HCT116 (cell line): ENCODE data around the gene PDE4D. TPM values are rescaled to one million over a fixed set of nuclear protein-coding genes. Genes with fewer than 3 reads are reported as not detected.

ENCODE experiments used
- ATAC-seq: fragments of 200-7000 bp; cut with Tn5 transposase; 2 replicates; pipeline ENCODE4 v1.9.1; 2020; ENCODE audit warnings: mild to moderate bottlenecking, moderate library complexity
- BruUV-seq: library from RNA; stranded (reverse); fragments of 400-500 nt; replicated peaks from 2 replicates; lab custom pipeline; 2021; lab: Mats Ljungman, UMichigan
- CTCF ChIA-PET: fragments of 300-600 bp; sonication (Branson Sonifier 250); formaldehyde crosslinking; loops from one replicate; lab custom pipeline; 2021; ENCODE audit warnings: antibody characterized with exemption; lab: Charles Lee
- POLR2A ChIA-PET: fragments of 300-600, 350-600 bp; sonication (Branson Sonifier 250); formaldehyde crosslinking; loops from one replicate; lab custom pipeline; 2021; ENCODE audit warnings: antibody characterized with exemption; lab: Charles Lee
- RAD21 ChIA-PET, 2 experiments: fragments of 300-600 bp; sonication (Branson Sonifier 250); formaldehyde crosslinking; loops; one replicate each; lab custom pipeline; 2023; ENCODE audit warnings: low total read pairs in 2 of 2; ENCODE audit not compliant: uncharacterized antibody in 2 of 2, unreplicated experiment in 2 of 2, low non-redundant PET in 1 of 2; lab: Charles Lee
- DNase-seq: peaks from one replicate; pipeline ENCODE4 v3.0.0-alpha.2; 2010; ENCODE audit warnings: low read depth, low spot score
- H2AFZ ChIP-seq: fragments of 200-600 bp; shearing (Covaris generic), sonication (generic); 2 replicates; pipeline ENCODE4 v1.6.1; 2017; ENCODE audit warnings: low read depth, mixed run types, mixed read lengths, antibody characterized with exemption, low read length; ENCODE audit not compliant: poor library complexity, severe bottlenecking
- H3K27ac ChIP-seq: 2 replicates; pipeline ENCODE4 v1.5.1; 2012; ENCODE audit warnings: low read depth, low read length
- H3K27me3 ChIP-seq: fragments of 200-600 bp; sonication (generic); 2 replicates; pipeline ENCODE4 v1.6.1; 2016; ENCODE audit warnings: mixed run types, low read length, mixed read lengths; ENCODE audit not compliant: insufficient read depth
- H3K36me3 ChIP-seq, 2 experiments: fragments of 200-500 bp in 1 of 2; fragments of 200-600 bp in 1 of 2; sonication (Bioruptor generic) in 1 of 2; sonication (generic) in 1 of 2; 2 replicates each; pipeline versions ENCODE4 v1.5.1 to v1.6.1; 2014 to 2016; ENCODE audit warnings: low read length in 2 of 2, inconsistent platforms in 1 of 2, mixed read lengths in 1 of 2, mixed run types in 1 of 2; ENCODE audit not compliant: insufficient read depth in 2 of 2, control insufficient read depth in 1 of 2
- H3K4me1 ChIP-seq, 2 experiments: fragments of 200-600 bp in 1 of 2; sonication (generic) in 1 of 2; 2 replicates each; pipeline versions ENCODE4 v1.5.1 to v1.6.1; 2012 to 2017; ENCODE audit warnings: low read length in 2 of 2, inconsistent platforms in 1 of 2, mild to moderate bottlenecking in 1 of 2, mixed read lengths in 1 of 2, mixed run types in 1 of 2, moderate library complexity in 1 of 2; ENCODE audit not compliant: insufficient read depth in 2 of 2, control insufficient read depth in 1 of 2
- H3K4me2 ChIP-seq: fragments of 200-600 bp; sonication (generic); 2 replicates; pipeline ENCODE4 v1.6.1; 2017; ENCODE audit warnings: mixed run types, low read length, mixed read lengths
- H3K4me3 ChIP-seq, 2 experiments: fragments of 200-600 bp in 1 of 2; sonication (generic) in 1 of 2; replicated peaks in 1 of 2; 2 replicates each; pipeline ENCODE4 v1.5.1; 2011 to 2016; ENCODE audit warnings: low read length in 2 of 2, control low read depth in 1 of 2, low read depth in 1 of 2, mild to moderate bottlenecking in 1 of 2, mixed read lengths in 1 of 2, mixed run types in 1 of 2
- H3K79me2 ChIP-seq: fragments of 200-600 bp; sonication (generic); 2 replicates; pipeline ENCODE4 v1.6.1; 2017; ENCODE audit warnings: mild to moderate bottlenecking, mixed run types, low read length, moderate library complexity, mixed read lengths; ENCODE audit not compliant: insufficient read depth
- H3K9ac ChIP-seq: fragments of 200-600 bp; sonication (generic); 2 replicates; pipeline ENCODE4 v1.6.1; 2016; ENCODE audit warnings: low read length, mixed read lengths
- H3K9me2 ChIP-seq: fragments of 200-600 bp; sonication (generic), shearing (Covaris generic); 2 replicates; pipeline ENCODE4 v1.6.1; 2017; ENCODE audit warnings: mixed run types, mild to moderate bottlenecking, moderate library complexity; ENCODE audit not compliant: insufficient read depth
- H3K9me3 ChIP-seq, 2 experiments: fragments of 200-500 bp in 1 of 2; fragments of 200-600 bp in 1 of 2; sonication (Bioruptor generic) in 1 of 2; sonication (generic) in 1 of 2; 2 replicates each; pipeline ENCODE4 v1.6.1; 2014 to 2017; ENCODE audit warnings: low read length in 2 of 2, mixed read lengths in 2 of 2, inconsistent platforms in 1 of 2, low read depth in 1 of 2, mild to moderate bottlenecking in 1 of 2, mixed run types in 1 of 2, moderate library complexity in 1 of 2; ENCODE audit not compliant: control insufficient read depth in 1 of 2, insufficient read depth in 1 of 2
- H4K20me1 ChIP-seq: fragments of 200-600 bp; sonication (generic), shearing (Covaris generic); 2 replicates; pipeline ENCODE4 v1.6.1; 2017; ENCODE audit warnings: mixed run types, mild to moderate bottlenecking, moderate library complexity; ENCODE audit not compliant: insufficient read depth
- CBX3 ChIP-seq: IDR thresholded peaks from 2 replicates; pipeline ENCODE4 v1.6.1; 2012; ENCODE audit warnings: low read depth
- CEBPB ChIP-seq: IDR thresholded peaks from 2 replicates; pipeline ENCODE4 v1.6.1; 2012; ENCODE audit warnings: low read depth
- ELF1 ChIP-seq: IDR thresholded peaks from 2 replicates; pipeline ENCODE4 v1.6.1; 2012; ENCODE audit warnings: low read depth, borderline replicate concordance
- FOSL1 ChIP-seq: IDR thresholded peaks from 2 replicates; pipeline ENCODE4 v1.6.1; 2012; ENCODE audit warnings: low read depth
- JUND ChIP-seq: IDR thresholded peaks from 2 replicates; pipeline ENCODE4 v1.6.1; 2012
- MAX ChIP-seq: IDR thresholded peaks from 2 replicates; pipeline ENCODE4 v1.6.1; 2012
- REST ChIP-seq: IDR thresholded peaks from 2 replicates; pipeline ENCODE4 v1.6.1; 2012; ENCODE audit warnings: low read depth
- SIN3A ChIP-seq: IDR thresholded peaks from 2 replicates; pipeline ENCODE4 v1.6.1; 2012; ENCODE audit warnings: low read depth
- SRF ChIP-seq: IDR thresholded peaks from 2 replicates; pipeline ENCODE4 v1.6.1; 2012; ENCODE audit warnings: low read depth
- YY1 ChIP-seq: IDR thresholded peaks from 2 replicates; pipeline ENCODE4 v1.6.1; 2011; ENCODE audit warnings: low read length, low read depth, moderate library complexity, mild to moderate bottlenecking; ENCODE audit not compliant: insufficient replicate concordance; ENCODE audit errors: extremely low read depth
- intact Hi-C: fragments of 100-400 bp; cut with micrococcal nuclease; formaldehyde crosslinking; loops from 2 replicates; pipeline ENCODE4 v1.10.0; 2022
- total RNA-seq: library from RNA; stranded (reverse); gene quantifications from one replicate; pipeline ENCODE4 v1.2.1, GENCODE V29; 2021; ENCODE audit not compliant: unreplicated experiment
- TF ChIP-seq, protein P1 (sequence below): IDR thresholded peaks from 2 replicates; pipeline ENCODE4 v1.6.1; 2011; ENCODE audit warnings: mild to moderate bottlenecking, low read length, moderate library complexity; ENCODE audit not compliant: insufficient replicate concordance; ENCODE audit errors: extremely low read depth

Gene PDE4D
- total RNA-seq, 1 experiment from 2014 or later, result 1.1 TPM

GRCh38 chr5:59648038-59648831 is 245.3 kb downstream of the PDE4D start:
- Histone ChIP-seq H3K4me3 (no peak overlapping the region), H3K9me2 (no peaks in the 10 kb centered on the region), H3K4me2 (no peak overlapping the region), H3K4me1 (no peaks in the 10 kb centered on the region), H3K9ac (no peak overlapping the region), H3K36me3 (no peaks in the 10 kb centered on the region), H2AFZ (no peak overlapping the region), H3K27me3 (peaks cover 8% of the 10 kb centered on the region; the same call in 1 of the 2 replicates), H3K79me2 (no peaks in the 10 kb centered on the region), H3K9me3 (no peaks in the 10 kb centered on the region), H4K20me1 (no peaks in the 10 kb centered on the region), H3K27ac (no peak overlapping the region)
- no TSS peak for BruUV-seq
- TF ChIP-seq CEBPB (no peak), SIN3A (no peak), MAX (no peak), SRF (no peak), YY1 (no peak), CBX3 (no peak), REST (no peak), ELF1 (no peak), FOSL1 (no peak), JUND (no peak)
- TF ChIP-seq, protein P1, sequence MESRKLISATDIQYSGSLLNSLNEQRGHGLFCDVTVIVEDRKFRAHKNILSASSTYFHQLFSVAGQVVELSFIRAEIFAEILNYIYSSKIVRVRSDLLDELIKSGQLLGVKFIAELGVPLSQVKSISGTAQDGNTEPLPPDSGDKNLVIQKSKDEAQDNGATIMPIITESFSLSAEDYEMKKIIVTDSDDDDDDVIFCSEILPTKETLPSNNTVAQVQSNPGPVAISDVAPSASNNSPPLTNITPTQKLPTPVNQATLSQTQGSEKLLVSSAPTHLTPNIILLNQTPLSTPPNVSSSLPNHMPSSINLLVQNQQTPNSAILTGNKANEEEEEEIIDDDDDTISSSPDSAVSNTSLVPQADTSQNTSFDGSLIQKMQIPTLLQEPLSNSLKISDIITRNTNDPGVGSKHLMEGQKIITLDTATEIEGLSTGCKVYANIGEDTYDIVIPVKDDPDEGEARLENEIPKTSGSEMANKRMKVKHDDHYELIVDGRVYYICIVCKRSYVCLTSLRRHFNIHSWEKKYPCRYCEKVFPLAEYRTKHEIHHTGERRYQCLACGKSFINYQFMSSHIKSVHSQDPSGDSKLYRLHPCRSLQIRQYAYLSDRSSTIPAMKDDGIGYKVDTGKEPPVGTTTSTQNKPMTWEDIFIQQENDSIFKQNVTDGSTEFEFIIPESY, result no peak
- ChIA-PET POLR2A (no interaction called here), CTCF (no interaction called here), RAD21 (no interaction called here)
- ATAC-seq (no peak), DNase-seq (no peak)
- intact Hi-C loops, result no loop called here
